Measurements from ENCODE around the gene FCN1.

GRCh38 chr9:134962973-134963364, 45.3 kb upstream of the FCN1 start:
- TF ChIP-seq CTCF (IDR thresholded peaks at IDR 0.05) (no peak), EZH2 (IDR thresholded peaks at IDR 0.05) (no peak)
